ENCODE results near the gene PEX11G. TPM values are rescaled to one million over a fixed set of nuclear protein-coding genes. Genes with fewer than 3 reads are reported as not detected.
A peak's percentile ranks its signal among the peaks of the same experiment; 100 is the strongest.

Gene PEX11G
- total RNA-seq, 1 experiment from 2014 or later = 2.8 TPM

DNA sequence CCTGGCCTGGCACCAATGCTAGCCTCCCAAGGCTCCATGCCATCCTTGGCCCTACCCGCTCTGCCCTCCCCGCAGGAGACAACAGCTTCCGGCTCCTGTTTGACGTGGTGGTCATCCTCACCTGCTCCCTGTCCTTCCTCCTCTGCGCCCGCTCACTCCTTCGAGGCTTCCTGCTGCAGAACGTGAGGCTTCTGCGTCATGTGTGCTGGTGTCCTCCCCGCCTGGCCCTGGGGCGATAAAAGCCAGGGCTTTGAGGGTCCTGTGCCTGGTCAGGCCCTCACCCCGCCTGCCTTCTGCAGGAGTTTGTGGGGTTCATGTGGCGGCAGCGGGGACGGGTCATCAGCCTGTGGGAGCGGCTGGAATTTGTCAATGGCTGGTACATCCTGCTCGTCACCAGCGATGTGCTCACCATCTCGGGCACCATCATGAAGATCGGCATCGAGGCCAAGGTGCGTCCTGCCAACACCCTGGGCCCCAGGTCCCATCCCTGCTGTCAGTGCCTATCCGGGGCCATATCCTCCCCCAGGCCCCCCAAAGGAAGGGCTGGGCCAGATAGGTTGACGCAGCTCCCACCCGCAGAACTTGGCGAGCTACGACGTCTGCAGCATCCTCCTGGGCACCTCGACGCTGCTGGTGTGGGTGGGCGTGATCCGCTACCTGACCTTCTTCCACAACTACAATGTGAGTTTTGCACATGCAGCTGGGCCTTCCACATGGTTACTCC lies 39.8 kb upstream of the PEX11G start:
- no peak for DNase-seq
- H3K18ac ChIP-seq (ENCODE audit: insufficient read length, low read depth, low read length) = no peak overlapping the region
- H4K20me1 ChIP-seq (ENCODE audit: control insufficient read depth, insufficient read depth, insufficient read length) = no peaks in the 10 kb centered on the region
- no peak overlapping the region for H4K91ac ChIP-seq (ENCODE audit: insufficient read length, low read depth, low read length)
- H2BK120ac ChIP-seq (ENCODE audit: low read depth, low read length, poor library complexity, severe bottlenecking) = no peak overlapping the region
- H3K4me1 ChIP-seq (ENCODE audit: insufficient read depth, low read length) = peaks cover 2% of the 10 kb centered on the region; the same call in 1 of the 2 replicates
- H3T11ph ChIP-seq (ENCODE audit: low read length) = no peak overlapping the region
- no peaks in the 10 kb centered on the region for H3K27me3 ChIP-seq (ENCODE audit: insufficient read depth, low read length)
- H2AK5ac ChIP-seq (ENCODE audit: insufficient read length, low read length) = no peak overlapping the region
- no peak overlapping the region for H3K14ac ChIP-seq (ENCODE audit: insufficient read depth, low read length)
- Mint-ChIP-seq H3K4me1 (peaks cover 0 to 2% of the 10 kb centered on the region in 2 experiments; a peak in 1 of 4 replicates), H3K36me3 (ENCODE audit: insufficient read depth in 1 of 3, low read depth in 3 of 3) (peaks cover 4 to 26% (median 24%) of the 10 kb centered on the region in 3 experiments; a peak in 6 of 7 replicates), H3K4me3 (no peak overlapping the region), H3K27me3 (ENCODE audit: low read depth) (no peaks in the 10 kb centered on the region), H3K27ac (0 out of 7 replicates have a peak overlapping the region, but pooled peaks of 1 of the 3 experiments have one; percentile 5), H3K9me3 (no peaks in the 10 kb centered on the region)
- H3K23ac ChIP-seq (ENCODE audit: insufficient read length, low read depth, low read length) = no peak overlapping the region
- H3K79me1 ChIP-seq (ENCODE audit: insufficient read depth, low read depth, low read length, poor library complexity, severe bottlenecking) = no peaks in the 10 kb centered on the region
- H2BK12ac ChIP-seq (ENCODE audit: insufficient read length, low read depth, low read length) = no peak overlapping the region
- H3K79me2 ChIP-seq (ENCODE audit: insufficient read depth, low read length) = no peaks in the 10 kb centered on the region
- H2BK5ac ChIP-seq (ENCODE audit: insufficient read length, low read length) = no peak overlapping the region
- no peak overlapping the region for H3K9ac ChIP-seq (ENCODE audit: extremely low read depth, insufficient read length, low read length)
- TF ChIP-seq, protein P1, sequence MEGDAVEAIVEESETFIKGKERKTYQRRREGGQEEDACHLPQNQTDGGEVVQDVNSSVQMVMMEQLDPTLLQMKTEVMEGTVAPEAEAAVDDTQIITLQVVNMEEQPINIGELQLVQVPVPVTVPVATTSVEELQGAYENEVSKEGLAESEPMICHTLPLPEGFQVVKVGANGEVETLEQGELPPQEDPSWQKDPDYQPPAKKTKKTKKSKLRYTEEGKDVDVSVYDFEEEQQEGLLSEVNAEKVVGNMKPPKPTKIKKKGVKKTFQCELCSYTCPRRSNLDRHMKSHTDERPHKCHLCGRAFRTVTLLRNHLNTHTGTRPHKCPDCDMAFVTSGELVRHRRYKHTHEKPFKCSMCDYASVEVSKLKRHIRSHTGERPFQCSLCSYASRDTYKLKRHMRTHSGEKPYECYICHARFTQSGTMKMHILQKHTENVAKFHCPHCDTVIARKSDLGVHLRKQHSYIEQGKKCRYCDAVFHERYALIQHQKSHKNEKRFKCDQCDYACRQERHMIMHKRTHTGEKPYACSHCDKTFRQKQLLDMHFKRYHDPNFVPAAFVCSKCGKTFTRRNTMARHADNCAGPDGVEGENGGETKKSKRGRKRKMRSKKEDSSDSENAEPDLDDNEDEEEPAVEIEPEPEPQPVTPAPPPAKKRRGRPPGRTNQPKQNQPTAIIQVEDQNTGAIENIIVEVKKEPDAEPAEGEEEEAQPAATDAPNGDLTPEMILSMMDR (conservative IDR thresholded peaks at IDR 0.05) = no peak
- no peak overlapping the region for H4K8ac ChIP-seq (replicated peaks; ENCODE audit: insufficient read length, low read depth, low read length)
- no peak overlapping the region for H3K4ac ChIP-seq (ENCODE audit: low read depth, low read length)
- no peak overlapping the region for H3K27ac ChIP-seq (ENCODE audit: insufficient read length, low read depth, low read length)
- no peak overlapping the region for H3K56ac ChIP-seq (ENCODE audit: insufficient read length, low read depth, low read length)
- no peaks in the 10 kb centered on the region for H3K9me3 ChIP-seq (ENCODE audit: control insufficient read depth, low read depth, low read length)
- no peak overlapping the region for H2BK15ac ChIP-seq (ENCODE audit: low read depth, low read length)
- H3K4me2 ChIP-seq (ENCODE audit: insufficient read depth, insufficient read length, low read length) = no peak overlapping the region
- H2BK20ac ChIP-seq (ENCODE audit: low read depth, low read length, poor library complexity, severe bottlenecking) = no peak overlapping the region
- H4K5ac ChIP-seq (ENCODE audit: insufficient read length, low read depth, low read length) = no peak overlapping the region
- no peak overlapping the region for H2AFZ ChIP-seq (ENCODE audit: low read length)
- peaks cover 3% of the 10 kb centered on the region for H3K23me2 ChIP-seq (ENCODE audit: insufficient read length, low read depth, low read length, poor library complexity, severe bottlenecking)
- WGBS (ENCODE audit: extremely low coverage, insufficient read length, low lambda C conversion rate) = no CpG with 5 or more reads among the region's 32 CpGs

Data from H9 (cell line).